GM21717 (cell line): ENCODE measurements around the gene TMX2.
A peak's percentile ranks its signal among the peaks of the same experiment; 100 is the strongest.
"Not testable (repeated sequence)": the region's sequence is repeated elsewhere in the genome, so short reads cannot be mapped to it uniquely, and the experiment has no call there.

Experiments used
- ATAC-seq: cut with Tn5 transposase; IDR thresholded peaks from one replicate; pipeline ENCODE4 v1.9.1; 2021; ENCODE audit warnings: mild to moderate bottlenecking, moderate library complexity; ENCODE audit not compliant: unreplicated experiment

Gene TMX2, protein sequence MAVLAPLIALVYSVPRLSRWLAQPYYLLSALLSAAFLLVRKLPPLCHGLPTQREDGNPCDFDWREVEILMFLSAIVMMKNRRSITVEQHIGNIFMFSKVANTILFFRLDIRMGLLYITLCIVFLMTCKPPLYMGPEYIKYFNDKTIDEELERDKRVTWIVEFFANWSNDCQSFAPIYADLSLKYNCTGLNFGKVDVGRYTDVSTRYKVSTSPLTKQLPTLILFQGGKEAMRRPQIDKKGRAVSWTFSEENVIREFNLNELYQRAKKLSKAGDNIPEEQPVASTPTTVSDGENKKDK

DNA sequence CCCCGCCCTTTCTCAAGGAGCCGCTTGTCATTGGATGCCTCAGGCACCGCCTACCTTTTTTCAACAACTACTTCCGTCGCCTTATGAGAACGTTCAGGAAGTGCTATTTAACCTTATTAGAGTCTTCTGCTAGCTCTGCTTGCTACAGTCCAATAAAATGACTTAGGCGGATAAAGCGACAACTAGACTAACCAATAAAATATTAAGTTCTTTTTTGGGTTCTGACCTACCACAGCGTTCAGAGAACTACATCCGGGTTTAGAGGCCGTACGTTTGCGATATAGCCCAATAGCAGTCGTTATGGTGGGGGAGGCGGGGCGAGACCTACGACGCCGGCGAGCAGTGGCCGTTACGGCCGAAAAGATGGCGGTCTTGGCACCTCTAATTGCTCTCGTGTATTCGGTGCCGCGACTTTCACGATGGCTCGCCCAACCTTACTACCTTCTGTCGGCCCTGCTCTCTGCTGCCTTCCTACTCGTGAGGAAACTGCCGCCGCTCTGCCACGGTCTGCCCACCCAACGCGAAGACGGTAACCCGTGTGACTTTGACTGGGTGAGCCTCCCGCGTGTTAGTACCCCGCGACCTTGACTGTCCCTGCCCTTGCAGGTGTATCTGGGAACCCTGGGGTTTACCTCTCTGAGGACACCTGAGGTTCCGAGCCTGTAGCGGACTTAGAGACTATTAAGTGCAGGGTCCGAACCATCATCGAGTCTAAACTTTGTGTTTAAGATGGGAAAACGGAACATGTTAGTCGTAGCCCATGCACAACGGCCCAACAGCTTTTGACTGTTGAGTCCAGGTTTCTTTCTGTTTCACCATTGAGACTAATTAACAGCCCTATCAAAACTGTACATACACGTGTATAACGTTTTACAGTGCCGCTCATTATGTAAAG, at the start of gene TMX2:
TMX2 (plus strand) TSS at position 338 of the 895 bp plus-strand sequence; CDS start at position 364, 26 bp downstream.
- peak; percentile 96 for ATAC-seq

DNA sequence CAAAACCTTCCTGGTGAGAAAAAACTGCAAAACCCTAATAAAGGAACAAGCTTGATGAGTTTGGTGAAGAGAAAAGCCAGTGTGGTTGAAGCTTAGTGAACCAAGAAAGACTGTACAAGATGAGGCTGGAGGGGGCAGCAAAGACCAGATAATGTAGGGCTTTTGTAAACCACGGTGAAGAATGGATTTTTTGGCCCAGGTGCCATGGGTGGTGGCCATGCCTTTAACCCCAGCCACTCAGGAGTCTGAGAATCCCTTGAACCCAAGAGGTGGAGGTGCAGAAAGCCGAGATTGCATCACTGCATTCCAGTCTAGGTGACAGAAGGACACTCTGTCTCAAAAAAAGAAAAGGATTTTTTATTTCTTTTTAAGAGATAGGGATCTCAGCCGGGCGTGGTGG, 49.5 kb upstream of the TMX2 start:
- no peak for ATAC-seq

DNA sequence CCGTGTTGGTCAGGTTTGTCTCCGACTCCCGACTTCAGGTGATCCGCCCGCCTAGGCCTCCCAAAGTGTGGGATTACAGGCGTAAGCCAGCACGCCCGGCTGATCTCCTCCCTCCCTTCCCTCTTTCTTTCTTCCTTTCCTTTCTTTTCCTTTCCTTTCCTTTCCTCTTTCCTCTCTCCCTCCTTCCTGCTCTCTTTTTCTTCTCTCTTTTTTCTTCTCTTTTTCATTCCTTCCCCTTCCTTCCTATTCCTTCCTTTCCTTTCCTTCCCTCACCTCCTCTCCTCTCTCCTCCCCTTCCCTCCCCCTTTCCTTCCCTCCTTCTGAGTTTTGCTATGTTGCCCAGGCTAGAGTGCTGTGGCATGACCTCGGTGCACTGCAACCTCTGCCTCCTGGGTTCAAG, 48.4 kb upstream of the TMX2 start:
- ATAC-seq: no peak

DNA sequence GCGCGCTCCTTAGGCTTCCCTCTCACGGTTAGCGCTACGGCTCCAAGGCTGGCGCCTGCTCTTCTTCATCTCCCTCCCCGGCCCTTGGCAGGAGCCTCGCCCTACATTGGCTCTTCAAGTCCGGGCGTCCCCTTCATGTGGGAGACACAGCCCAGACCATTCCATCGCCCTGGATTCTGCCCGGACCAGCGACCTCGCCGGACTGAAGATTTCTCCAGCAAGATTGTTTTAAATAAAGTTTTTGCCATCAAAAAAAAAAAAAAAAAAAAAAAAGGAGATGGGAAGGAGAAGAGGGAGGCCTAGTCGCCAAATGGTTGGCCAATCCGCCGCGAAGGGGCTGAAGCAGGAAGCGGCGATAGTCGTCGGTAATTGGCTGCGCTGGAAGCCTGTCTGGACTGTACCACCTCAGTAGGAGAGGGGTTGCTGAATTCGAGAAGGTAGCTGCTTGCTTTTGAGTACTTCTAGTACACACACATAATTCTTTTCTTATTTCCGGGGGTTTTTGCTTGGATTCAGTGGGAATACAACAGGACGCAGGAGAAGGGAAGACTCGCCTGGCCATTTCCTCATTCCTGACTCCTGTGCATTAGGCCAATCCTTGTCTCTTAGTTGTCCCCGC, 45.2 kb upstream of the TMX2 start:
- peak; percentile 67 for ATAC-seq

DNA sequence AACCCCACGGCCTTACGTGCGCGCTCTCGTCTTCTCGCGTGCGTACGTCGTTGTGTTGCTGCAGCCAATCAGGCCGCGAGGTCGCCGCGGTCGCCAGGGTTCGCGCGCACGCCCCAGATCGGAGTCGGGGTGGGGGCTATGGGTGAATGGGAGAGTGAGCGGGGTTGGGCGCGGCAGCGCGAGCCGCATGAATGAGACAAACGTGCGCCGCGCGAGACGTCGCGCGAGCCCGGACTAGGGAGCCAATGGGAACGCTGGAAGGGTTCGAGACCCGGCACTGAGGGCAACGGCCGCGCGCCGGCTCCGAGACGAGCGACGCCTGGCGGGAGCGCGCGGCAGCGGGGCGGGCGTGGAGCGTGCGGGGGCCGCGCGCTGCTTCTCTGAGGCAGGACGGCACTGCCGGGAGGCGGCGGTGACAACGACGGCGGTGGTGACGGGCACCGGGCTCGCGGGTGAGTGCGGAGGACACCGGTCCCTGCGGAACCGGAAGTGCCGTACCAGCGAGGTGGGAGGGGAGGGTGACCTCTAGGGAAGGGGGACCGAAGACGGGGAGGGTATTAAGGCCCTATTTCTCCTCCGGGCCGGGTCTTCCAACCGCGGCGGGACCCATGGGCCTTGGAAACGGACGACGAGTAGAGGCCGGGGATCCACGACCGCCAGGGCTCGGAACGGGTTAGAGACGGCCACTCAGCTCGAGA, 44.5 kb upstream of the TMX2 start, which contains the start of gene ZDHHC5:
ZDHHC5 (plus strand) TSS at position 379 of the 698 bp plus-strand sequence. CDS start 4,977 bp downstream, outside the sequence.
- ATAC-seq: peak; percentile 85

DNA sequence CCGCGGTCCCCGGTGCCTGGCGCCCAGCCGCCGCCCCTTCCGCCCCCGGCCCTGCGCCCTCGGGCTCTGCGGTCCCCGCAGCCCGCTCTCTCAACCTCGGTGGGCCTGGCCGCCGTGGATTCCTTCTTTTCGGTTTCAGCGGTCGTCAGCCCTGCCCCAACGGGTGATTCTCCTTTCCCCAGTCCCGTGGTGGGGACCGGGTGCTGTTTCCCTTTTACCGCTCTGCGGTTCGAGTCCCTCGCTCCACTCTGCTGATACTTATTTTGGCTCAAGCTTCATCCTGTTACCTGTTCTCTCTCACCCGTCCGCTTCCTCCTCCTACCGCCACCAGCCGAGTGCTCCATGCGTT, 44.0 kb upstream of the TMX2 start:
- peak; percentile 15 for ATAC-seq

DNA sequence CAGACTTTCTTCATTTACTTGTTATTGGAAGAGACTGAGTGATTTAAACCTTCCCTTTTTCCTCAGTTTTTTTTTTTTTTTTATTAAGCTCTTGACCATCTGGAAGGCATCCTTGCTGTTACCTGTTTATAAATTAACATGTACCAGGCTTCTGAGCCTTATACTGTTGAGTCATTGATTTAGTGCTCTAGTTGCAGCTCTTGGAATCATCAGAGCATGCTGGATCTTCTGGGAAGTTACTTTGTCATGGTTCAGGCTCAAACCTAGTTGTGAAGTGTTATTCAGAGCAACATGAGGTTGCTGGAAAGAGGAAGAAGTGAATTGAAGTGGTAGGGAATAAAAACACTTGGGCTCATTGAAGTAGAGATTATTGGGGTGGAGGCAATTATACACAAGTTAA, 38.1 kb upstream of the TMX2 start:
- ATAC-seq: no peak

DNA sequence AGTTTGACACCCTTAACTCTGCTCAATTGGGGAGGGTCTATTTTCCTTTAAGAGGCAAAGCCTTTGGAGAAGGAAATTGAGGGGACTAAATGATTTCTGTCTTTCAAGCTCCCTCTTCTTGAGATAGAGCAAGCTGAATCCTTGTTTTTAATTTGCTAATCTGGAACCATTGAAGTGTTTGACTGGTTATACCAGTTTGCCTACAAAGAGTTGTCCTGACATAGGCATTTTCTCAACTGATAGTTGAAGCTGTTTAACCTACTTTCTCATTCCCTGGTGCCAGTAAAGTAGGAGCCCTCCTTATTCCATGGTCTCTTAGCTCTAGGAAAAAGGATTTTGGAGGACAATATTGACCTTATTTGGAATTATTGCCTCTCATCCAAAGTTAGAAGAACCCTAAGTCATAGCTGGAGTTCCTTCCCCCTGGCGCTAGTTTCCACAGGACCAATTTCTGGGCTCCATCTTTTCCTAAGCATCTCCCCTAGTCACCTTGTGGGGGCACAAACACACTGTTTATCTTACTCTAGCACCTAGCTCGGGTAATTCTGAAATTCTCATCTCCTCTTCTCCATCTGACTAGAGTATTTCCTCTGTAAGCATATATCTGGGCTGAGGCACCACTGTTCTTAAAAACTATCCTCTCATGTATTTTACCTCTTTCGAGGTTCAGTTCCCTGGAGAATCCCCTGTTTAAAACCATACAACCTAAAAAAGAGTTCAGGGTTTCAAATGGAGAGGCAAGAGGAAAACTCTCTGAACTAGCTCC, 37.0 kb upstream of the TMX2 start:
- ATAC-seq: no peak

DNA sequence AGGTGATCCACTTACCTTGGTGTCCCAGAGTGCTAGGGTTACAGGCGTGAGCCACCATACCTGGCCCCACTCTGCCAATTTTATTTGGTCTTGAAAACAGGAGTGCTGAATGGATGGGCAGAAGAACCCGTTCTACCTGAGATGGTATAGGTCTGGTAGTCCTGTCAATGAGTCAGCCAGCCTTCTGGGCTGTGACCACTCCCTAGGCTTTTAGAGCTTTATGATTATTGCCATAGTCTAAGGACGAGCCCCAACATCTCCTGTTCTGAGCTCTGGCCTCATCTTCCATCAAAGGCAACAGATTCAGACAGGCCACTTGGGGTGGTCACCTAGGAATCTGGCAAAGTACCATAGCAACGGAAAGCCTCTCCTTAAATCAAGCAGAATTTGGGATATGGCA, 33.0 kb upstream of the TMX2 start:
- ATAC-seq: no peak

DNA sequence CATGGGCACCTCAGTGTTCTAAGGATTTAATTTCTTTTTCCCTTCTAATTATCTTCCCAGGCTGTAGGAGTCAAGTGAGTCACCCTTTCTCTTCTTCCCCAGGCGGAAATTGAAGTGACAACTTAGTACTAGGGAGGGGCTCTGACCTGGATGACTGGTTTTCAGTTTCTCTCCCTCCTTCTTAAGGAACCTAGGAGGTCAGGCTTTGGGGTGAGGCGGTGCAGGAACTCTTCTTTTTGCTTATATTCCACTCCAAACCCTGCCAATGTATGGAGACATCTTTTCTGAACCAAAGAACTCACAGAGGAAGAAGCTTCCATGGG, 31.9 kb upstream of the TMX2 start:
- ATAC-seq: peak; percentile 60

DNA sequence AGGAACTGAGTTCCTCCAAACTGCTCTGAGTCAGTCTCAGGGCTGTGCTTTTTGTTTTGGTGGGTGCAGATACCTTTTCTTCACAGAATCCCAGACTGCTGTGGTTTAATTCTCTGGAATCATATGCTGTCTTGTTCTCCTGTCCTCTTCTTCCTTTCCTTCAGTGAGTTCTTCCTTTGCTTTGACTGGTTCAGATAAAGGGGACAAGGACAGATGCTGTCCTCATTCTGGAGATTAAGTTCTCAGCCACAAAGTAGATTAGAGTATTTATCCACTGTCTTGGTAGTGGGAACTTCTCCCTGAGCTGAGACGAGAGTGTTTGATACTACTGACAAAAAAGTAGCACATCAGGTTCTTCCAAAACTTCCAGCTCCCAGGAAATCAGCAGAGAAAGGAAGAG, 31.2 kb upstream of the TMX2 start:
- no peak for ATAC-seq

DNA sequence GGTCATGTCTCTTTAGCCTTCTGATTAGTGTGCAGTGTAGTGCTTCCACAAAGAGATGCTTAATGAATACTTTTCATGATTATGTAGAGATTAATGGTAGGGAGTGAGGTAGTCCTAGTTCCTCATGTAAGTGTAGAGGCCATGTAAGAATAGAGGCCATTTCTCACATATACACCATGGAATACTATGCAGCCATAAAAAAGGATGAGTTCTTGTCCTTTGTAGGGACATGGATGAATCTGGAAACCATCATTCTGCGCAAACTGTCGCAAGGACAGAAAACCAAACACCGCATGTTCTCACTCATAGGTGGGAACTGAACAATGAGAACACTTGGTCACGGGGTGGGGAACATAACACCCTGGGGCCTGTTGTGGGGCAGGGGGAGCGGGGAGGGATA, 21.9 kb upstream of the TMX2 start:
- not testable (repeated sequence) for ATAC-seq

DNA sequence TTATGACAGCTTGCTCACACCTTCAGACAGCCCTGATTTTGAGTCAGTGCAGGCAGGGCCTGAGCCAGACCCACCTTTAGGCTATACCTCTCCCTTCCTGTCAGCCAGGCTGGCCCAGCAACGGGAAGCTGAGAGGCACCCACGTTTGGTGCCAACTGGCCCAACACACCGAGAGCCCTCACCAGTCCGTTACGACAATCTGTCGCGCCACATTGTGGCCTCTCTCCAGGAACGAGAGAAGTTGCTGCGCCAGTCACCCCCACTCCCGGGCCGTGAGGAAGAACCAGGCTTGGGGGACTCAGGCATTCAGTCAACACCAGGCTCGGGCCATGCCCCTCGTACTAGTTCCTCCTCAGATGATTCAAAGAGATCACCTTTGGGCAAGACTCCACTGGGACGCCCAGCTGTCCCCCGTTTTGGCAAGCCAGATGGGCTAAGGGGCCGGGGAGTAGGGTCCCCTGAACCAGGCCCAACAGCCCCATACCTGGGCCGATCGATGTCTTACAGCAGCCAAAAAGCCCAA, 13.5 kb upstream of the TMX2 start:
- no peak for ATAC-seq

DNA sequence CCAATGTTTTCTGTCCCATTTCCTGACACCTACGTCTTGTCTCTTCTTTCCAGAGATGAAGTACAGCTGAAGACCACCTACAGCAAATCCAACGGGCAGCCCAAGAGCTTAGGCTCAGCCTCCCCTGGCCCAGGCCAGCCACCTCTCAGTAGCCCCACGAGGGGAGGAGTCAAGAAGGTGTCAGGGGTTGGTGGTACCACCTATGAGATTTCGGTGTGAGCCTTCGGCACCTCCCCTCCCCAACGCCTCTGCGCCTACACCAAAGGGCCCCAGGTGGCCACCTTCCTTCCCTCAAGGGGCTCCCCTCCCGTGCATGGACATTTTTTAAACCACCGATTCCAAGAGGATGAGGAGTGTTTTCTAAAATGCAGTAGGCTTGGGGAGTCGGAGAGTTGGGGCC, 12.6 kb upstream of the TMX2 start:
- no peak for ATAC-seq

DNA sequence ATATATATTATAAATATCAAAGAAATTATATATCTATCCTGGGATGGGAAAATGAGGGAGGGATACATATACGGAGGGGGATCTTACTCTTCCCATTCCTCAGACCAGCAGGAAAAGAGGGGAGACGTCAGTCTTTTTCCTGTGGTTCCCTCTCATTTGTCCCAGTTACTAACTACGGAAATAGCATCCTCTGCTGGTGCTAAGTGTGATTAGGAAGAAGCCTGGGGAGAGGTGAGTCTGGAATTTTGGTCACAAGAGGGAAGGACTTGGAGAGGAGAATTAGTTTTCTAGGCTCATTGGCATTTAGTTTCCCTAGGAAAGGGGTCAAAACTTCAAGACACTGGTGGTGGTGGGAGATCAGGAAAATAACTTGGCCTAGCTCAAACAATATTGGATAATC, 12.0 kb upstream of the TMX2 start:
- no peak for ATAC-seq

DNA sequence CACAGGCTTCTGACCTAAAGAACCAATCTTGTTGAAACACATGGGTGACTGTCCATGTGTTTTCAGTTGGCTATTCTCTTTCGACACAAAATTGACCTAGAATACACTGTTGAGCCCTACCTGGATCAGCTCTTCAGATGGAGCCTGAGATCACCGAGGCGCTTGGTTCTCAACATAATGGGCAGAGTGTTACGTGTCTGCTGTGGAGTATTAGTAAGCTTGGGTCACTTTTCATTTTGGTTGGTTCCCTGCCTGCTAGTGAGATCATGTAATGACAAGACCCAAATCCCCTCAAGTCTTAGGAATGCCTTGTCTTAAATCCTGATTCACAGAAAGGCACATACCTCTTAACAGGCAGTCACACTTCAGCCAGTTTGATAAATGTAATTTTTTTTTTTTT, 9.1 kb upstream of the TMX2 start:
- ATAC-seq: no peak

DNA sequence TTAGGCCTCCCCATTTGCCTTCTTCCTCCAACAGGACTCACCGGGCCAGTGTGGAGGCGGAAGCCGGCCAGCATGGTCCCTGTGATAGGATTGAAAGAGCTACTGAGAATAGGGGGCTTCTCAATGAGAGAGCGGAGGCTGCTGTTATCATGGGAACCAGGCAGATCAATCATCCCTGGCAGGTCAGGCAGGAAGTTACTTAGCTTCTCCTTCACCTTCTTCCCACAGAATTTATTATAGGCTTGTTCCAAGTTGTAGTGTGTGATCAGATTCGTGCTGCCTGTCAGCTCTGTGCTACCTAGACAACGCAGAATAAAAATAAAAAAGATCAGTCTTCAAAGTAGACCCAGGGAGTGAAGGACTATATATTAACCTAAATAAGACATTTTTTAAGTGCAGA, 7.5 kb upstream of the TMX2 start:
- ATAC-seq: no peak

DNA sequence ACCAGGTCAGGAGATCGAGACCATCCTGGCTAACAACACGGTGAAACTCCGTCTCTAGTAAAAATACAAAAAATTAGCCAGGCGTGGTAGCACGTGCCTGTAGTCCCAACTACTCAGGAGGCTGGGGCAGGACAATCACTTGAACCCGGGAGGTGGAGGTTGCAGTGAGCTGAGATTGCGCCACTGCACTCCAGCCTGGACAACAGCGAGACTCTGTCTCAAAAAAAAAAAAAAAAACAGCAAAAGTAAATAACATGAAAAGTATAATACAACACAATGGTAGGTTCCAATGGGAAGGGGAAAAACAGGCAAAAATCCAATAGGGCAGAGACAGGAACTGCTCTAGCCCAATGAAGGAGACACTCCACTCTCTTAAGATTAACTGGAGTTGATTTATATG, 7.0 kb upstream of the TMX2 start:
- not testable (repeated sequence) for ATAC-seq

DNA sequence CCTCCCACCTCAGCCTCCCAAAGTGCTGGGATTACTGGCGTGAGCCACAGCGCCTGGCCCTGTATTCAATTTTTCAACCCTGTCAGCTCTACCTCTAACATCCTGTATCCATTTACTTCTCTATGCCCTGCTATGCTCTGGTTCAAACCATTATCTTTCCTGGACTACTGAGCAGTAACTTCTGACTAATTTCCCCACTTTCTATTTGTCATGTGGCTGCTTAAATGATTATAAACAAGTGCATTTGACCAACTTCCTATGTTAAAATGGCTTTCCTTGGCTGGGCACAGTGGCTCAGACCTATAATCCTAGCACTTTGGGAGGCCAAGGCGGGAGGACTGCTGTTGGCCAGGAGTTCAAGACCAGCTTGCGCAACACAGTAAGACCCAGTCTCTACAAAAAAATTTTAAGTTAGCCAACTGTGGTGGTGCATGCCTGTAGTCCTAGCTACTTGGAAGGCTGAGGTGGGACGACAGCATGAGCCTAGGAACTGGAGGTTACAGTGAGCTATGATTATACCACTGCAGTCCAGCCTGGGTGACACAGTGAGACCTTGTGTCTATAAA, 2.5 kb upstream of the TMX2 start:
- no peak for ATAC-seq
